GM19452 (cell line): Measurements from ENCODE around the gene JMJD1C.

Experiments
- ATAC-seq: cut with Tn5 transposase; IDR thresholded peaks from one replicate; pipeline ENCODE4 v1.9.1; 2021; ENCODE audit not compliant: unreplicated experiment

JMJD1C gene

GRCh38 chr10:63480237-63480636, 14.5 kb upstream of the JMJD1C start:
- ATAC-seq = no peak

- no peak for ATAC-seq
These were observed 12.8 kb upstream of the JMJD1C start for GRCh38 chr10:63478564-63478963.

GRCh38 chr10:63477927-63478326, 12.2 kb upstream of the JMJD1C start:
- no peak for ATAC-seq

GRCh38 chr10:63474488-63474887, 8.7 kb upstream of the JMJD1C start:
- ATAC-seq = no peak

- ATAC-seq = no peak
These were observed 5.2 kb upstream of the JMJD1C start for GRCh38 chr10:63470928-63471327.

- ATAC-seq = no peak
These were observed 3.2 kb upstream of the JMJD1C start for GRCh38 chr10:63468947-63469346.

- ATAC-seq = no peak
These were observed 2.1 kb upstream of the JMJD1C start for GRCh38 chr10:63467841-63468240.

GRCh38 chr10:63466144-63466935, 563 bp upstream of the JMJD1C start:
- ATAC-seq = peak; percentile 28

- peak; percentile 56 for ATAC-seq
These were observed 1.1 kb downstream of the JMJD1C start for GRCh38 chr10:63464402-63465292.

- ATAC-seq = no peak
These were observed 3.3 kb downstream of the JMJD1C start for GRCh38 chr10:63462442-63462841.

- no peak for ATAC-seq
These were observed 7.6 kb downstream of the JMJD1C start for GRCh38 chr10:63458177-63458576.

- no peak for ATAC-seq
These were observed 8.2 kb downstream of the JMJD1C start for GRCh38 chr10:63457594-63457993.

- no peak for ATAC-seq
These were observed 9.2 kb downstream of the JMJD1C start for GRCh38 chr10:63456437-63457210.

GRCh38 chr10:63455507-63455906, 10.3 kb downstream of the JMJD1C start:
- no peak for ATAC-seq

- no peak for ATAC-seq
These were observed 11.1 kb downstream of the JMJD1C start for GRCh38 chr10:63454631-63455030.

GRCh38 chr10:63452524-63452923, 13.3 kb downstream of the JMJD1C start:
- no peak for ATAC-seq

GRCh38 chr10:63446716-63447440, 18.9 kb downstream of the JMJD1C start:
- no peak for ATAC-seq

GRCh38 chr10:63441404-63441803, 24.4 kb downstream of the JMJD1C start:
- no peak for ATAC-seq

- no peak for ATAC-seq
These were observed 26.2 kb downstream of the JMJD1C start for GRCh38 chr10:63439607-63440006.
